DMS53 treated with DMSO at 0.1 percent for 48 hours (cell line): ENCODE results near the gene SCRT2.
"Not testable (repeated sequence)": the region's sequence is repeated elsewhere in the genome, so short reads cannot be mapped to it uniquely, and the experiment has no call there.

Experiments used
- DNase-seq: peaks from one replicate; lab custom pipeline; 2025; ENCODE audit not compliant: unreplicated experiment; lab: John Stamatoyannopoulos, UW

SCRT2 gene

DNA sequence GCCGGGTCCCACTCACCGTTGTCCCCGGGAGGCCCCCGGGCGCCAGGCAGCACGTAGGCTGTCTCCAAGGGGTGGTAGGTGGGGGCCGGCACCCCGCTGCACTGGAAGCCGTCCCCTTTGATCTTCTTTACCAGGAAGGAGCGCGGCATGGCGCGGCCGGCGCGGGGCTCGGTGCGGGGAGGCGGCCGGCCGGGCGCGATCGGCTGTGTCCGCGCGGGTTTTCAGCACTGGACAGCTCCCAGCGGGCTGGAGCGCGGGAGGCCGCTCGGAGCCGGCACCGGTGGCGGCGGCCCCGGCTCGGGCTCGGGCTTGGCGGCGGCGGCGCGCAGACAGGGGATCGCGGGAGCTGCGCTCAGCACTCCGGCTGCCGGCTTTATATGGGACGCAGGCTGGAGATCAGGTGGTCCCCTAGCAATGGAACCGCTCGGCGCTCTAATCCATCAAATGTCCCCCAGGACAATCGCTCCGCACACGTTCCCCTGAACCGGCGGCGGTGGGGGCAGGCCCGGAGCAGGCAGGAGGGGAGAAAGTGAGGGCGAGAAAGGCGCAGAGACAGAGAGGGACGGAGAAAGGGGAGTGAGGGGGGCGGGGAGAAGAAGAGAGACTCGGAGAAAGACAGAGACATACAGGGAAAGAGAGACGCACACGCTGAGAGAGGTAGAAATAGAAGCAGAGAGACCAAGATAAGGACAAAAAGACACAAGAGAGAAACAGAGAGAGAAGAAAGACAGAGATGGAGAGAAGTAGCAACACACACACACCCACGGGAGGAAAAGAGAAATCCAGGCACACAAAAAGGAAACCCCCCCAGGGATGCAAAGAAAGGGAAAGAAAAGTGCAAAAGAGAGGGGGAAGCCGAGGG, at the start of gene SCRT2:
Gene SCRT2 (minus strand): TSS at position 350 of the 862 bp plus-strand sequence. CDS start 201 bp downstream, at position 149.
- peak; percentile 14 for DNase-seq

GRCh38 chr20:724797-725196, 49.2 kb upstream of the SCRT2 start:
- DNase-seq = not testable (repeated sequence)

DNA sequence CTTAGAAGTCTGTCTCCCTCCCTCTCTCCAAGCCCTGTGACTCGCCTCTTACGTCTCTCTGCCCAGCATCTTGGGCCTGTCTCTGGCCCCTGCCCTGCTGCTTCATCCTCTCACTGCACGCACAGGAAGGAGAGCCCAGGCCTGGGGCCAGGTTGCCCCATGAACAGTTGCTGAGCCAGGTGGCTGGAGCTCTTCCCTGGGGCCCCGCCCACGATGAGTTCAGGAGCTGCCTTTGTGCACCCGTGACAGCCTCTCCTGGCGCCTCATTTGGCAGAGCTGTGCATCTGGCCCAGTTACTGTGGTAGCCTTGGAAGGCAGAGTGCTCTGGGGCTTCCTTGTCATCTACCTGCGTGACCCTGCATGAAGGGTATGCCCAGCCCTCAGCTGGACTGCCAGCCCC, 48.2 kb upstream of the SCRT2 start:
- peak; percentile 59 for DNase-seq

DNA sequence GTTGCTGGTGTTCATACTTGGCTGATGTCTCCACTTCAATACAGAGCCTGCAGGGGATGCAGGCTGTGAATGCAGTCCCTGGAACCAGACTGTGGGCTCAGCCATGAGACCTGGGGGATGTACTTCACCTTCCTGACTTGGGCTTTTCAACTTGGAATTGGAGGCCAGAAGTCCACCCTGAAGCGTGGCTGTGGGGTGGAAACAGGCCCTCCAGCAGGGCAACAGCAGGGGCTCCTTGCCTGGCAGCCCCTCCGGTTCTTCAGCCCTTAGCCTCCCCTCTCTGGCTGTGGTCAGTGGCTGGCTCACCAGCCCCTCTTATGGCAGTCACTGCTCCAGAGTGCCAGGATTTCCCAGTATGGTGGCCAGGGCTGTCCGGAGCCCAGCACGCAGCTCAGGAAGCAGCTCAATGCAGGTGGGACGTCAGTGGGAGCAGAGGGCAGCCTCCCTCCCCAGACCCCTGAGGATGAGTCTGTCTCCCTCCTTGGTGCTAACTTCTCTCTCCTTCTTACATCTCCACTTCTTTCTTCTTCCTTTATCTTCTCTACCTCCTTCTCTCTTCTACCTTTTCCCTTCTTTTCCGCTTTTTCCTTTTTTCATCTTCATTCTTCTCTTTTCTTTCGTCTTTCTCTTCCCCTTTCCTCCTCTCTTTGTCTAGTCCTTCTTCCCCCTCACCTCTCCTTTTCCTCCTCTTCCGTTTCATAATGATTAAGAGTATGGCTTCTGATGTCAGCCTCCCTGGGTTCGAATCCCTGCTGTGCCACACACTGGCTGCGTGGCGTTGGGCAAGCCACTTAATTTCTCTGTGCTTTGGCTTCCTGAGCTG, 47.4 kb upstream of the SCRT2 start:
- no peak for DNase-seq

DNA sequence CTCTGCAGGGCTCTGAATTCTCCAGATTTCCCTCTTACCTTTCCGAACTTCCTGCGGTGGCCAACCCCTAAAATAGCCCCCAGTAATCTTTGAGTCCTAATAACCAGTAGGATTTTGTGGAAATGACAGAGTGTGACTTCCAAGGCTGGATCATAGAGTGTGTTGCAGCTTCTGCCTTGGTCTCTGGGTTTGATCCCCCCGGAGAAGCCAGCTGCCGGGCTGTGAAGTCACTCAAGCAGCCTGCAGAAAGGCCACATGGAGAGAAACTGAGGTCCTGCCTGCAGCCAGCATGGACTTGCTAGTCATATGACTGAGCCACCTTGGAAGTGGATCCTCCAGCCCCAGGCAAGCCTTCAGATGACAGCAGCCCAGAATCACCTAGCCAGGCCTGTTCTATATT, 46.3 kb upstream of the SCRT2 start:
- DNase-seq = no peak

DNA sequence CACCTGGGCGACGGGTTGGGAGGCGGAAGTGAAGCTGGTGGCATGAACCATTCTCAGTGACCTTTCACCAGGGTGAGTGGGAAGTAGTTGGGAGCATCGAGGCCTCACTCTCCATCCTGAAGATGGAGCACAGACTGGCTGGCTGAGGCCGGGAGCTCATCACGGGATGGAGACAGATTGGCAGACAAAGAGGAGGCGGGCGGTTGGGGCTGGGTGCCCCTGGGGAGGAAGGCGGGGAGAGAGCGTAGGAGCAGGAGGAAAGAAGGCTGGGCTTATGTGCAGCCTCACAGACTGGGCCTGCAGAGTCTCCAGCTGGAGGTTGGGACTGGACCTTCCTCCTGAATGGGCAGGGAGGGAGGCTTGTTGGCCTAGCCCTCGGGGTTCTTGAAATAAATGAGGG, 44.2 kb upstream of the SCRT2 start:
- DNase-seq = no peak

GRCh38 chr20:719068-719467, 43.5 kb upstream of the SCRT2 start:
- DNase-seq = no peak

- no peak for DNase-seq
Measured at GRCh38 chr20:717832-718231, 42.2 kb upstream of the SCRT2 start.

DNA sequence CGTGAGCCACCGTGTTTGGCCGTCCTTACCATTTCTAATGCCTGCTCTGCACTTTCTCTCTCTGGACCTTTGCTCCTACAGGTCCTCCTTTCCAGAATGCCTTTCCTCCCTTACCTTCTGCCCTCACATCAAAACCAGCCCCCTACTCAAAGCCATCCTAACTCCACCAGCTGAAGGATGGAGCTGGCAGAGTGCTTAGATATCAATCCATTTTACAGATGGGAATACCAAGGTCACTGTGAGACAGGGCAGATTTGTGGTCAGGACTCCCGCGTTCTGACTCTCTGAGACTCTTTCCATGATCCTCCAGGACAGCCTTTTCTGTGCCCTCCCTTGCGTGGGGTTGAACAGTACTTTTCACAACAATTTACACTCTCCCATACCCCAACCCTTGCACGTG, 41.7 kb upstream of the SCRT2 start:
- no peak for DNase-seq

DNA sequence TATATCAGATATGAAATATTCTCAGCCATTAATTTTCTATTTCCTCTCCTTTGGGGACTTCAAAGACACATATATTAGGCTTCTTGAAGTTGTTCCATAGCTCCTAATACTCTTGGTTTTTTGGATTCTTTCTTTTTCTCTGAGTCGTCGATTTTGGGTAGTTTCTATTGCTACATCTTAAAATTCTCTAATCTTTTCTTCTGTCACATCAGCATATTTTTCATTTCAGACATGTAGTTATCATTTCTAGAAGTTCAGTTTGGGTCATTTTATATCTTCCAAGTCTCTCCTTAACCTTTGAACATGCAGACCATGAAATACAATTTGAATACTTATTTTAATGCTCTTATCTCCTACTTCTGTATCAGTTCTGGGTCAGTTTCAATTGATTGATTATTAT, 38.9 kb upstream of the SCRT2 start:
- DNase-seq = no peak

- DNase-seq = no peak
Measured at GRCh38 chr20:711576-711975, 36.0 kb upstream of the SCRT2 start.

- DNase-seq = no peak
Measured at GRCh38 chr20:710780-711450, 35.3 kb upstream of the SCRT2 start.

- DNase-seq = no peak
Measured at GRCh38 chr20:709991-710779, 34.6 kb upstream of the SCRT2 start.

DNA sequence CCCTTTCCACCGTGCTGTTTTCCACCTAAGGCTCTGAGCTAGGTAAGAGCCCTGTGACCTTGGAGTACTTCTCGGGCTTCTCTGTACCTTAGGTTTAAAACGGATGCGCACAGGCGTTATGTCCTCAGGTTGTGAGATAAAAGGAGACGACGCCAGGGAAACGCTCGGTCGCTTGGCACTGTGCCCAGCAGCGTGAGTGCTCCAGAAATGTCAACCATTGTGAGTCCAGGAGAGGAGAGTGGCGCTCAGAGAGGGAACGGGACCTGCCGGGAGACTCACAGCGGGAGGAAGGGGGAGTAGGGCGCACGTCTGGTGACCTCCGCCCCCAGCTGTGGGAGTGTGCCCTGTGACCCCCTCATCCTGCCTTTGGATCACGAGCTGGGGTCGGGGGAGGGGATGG, 33.8 kb upstream of the SCRT2 start:
- DNase-seq = peak; percentile 48

DNA sequence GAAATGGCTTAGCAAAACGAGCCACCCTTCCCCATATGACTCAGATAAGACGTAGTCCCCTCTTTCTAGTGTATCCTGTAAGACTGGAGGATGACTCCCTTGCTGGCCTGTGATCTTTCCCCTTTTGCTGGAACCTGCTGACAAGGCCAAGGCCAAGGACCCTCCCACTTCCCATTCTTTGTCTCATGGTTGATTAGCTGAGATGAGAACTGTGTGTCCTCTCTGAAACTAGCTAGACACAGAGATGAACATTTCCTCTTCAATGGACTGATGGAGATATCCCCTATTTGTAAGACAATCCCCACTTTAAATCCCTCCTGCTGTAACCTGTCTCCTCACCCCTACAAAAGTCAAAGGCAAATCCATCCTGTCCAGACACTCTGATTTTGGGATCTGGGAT, 33.4 kb upstream of the SCRT2 start:
- DNase-seq = no peak

DNA sequence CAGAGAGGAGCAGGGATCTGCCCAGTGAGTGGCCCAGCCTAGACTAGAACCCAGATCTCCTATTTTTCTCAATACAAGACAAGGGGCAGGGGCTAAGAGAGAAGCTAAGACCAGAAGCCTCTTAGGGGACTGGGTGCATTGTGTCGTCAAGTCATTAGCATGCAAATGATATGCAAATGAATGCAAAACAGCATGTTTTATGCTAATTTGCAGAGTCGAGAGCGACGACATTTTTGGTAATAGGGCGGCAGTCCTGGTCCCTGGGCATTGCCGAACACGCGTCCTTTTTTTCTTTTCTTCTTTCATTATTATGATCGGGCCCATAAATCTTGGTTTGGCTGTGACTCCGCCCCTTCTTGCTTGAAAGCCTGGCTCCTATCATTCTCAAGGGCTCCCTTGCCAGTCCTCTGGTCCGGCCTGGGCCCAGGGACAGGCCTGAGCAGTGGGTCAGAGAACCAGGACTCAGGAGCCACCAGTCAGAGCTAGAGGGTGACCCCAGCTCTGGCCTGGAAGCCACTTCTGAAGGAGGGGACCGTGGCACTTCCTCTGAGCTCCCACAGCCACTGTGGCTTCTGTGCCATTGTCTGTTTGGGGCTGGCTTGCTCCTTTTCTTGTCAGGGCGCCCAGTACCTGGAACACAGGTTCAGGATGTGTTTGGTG, 32.0 kb upstream of the SCRT2 start:
- no peak for DNase-seq

DNA sequence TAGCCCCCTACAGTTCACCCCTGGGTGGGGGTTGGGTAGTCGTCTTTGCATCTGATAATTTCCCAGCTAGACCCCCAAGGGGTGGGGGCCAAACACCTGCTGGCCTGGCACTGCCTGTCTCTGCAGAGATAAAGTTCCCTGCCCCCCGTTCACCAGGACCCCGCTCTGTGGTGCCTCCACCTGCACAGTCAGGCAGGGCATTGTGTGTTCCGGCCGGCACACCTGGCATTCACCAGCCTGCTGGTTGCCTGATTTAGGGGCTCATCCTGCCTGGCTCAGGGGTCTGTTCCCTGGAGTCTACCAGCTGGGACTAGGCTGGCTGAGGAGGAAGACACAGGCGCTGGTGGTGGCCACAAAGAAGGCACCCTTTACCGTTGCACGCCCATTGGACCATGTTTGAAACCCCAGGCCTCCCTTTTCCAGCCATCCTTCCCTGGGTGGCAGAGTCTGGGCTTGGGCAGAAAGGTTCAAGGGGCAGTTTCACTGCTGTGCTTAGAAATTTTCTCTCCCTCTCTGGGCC, 30.8 kb upstream of the SCRT2 start:
- DNase-seq = no peak

DNA sequence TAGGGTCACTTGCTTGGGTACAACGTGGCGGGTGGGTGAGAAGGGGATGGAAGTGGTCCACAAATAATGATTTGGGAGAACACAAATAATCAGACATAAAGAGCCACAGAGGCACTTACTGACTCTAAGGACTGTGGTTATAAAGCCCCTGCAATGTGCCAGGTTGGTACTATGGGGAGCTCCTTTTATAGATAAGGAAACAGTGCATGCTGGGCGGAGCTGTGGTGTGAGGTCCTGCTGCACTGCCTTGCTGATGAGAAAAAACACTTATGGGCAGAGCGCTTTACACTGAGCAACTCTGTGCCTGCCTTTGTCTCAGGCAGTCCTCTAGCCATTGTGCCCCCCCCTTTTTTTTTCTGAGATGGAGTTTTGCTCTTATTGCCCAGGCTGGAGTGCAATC, 29.1 kb upstream of the SCRT2 start:
- DNase-seq = no peak

GRCh38 chr20:703426-703825, 27.8 kb upstream of the SCRT2 start:
- no peak for DNase-seq

DNA sequence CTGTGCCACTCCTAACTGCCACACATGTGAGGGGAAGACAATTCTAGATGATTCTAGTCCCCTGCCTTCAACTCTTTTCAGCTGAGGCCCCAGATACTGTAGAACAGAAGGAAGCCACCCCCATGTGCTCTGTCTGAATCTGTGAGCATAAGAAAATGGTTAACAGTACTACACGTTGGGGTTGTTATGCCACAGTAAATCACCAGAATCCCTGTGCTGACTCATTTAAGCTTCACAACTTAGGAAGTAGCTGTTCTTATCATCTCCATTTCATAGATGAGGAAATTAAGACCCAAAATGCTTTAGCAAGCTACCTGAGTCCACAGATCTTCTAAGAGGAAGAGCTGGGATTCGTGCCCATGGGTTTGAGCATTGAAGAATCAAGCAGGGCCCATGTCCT, 27.4 kb upstream of the SCRT2 start:
- DNase-seq = no peak
